K562 (cell line): ENCODE results near the gene ATP6V0C. TPM values are rescaled to one million over a fixed set of nuclear protein-coding genes. Genes with fewer than 3 reads are reported as not detected.

Source experiments
- BRD4 ChIP-seq: fragments of 200-600 bp; sonication (generic); IDR thresholded peaks from 2 replicates; pipeline ENCODE4 v1.6.1; 2017; ENCODE audit warnings: inconsistent platforms
- CBFA2T2 ChIP-seq: fragments of 450-650 bp; conservative IDR thresholded peaks from 2 replicates; pipeline ENCODE4 v1.6.1; 2017; ENCODE audit warnings: mild to moderate bottlenecking
- CREB1 ChIP-seq, 2 experiments: sonication (generic) in 1 of 2; formaldehyde crosslinking in 1 of 2; IDR thresholded peaks; 2 replicates each; pipeline versions ENCODE4 v1.6.1 to v1.8.0; 2012 to 2022; ENCODE audit warnings: inconsistent platforms in 1 of 2, mild to moderate bottlenecking in 1 of 2, missing genetic modification reagents in 1 of 2, moderate library complexity in 1 of 2
- FOSL1 ChIP-seq: fragments of 200-800 bp; sonication (Bioruptor generic); conservative IDR thresholded peaks from 2 replicates; pipeline ENCODE4 v1.6.1; 2016; ENCODE audit warnings: missing genetic modification characterization, missing compliant biosample characterization
- HNRNPH1 ChIP-seq: fragments of 200-400 bp; formaldehyde crosslinking; optimal IDR thresholded peaks from 2 replicates; pipeline ENCODE3; 2017; ENCODE audit warnings: low read depth, mild to moderate bottlenecking, low read length, moderate library complexity
- JUND ChIP-seq, 2 experiments: IDR thresholded peaks; 2 replicates in 1 of 2; 3 replicates in 1 of 2; pipeline ENCODE4 v1.6.1; 2011; ENCODE audit warnings: borderline replicate concordance in 2 of 2, low read depth in 2 of 2, low read length in 2 of 2, improper control_type of control experiment in 1 of 2, missing biosample characterization in 1 of 2, missing genetic modification characterization in 1 of 2, missing genetic modification reagents in 1 of 2
- NFIC ChIP-seq: fragments of 450-650 bp; IDR thresholded peaks from 2 replicates; pipeline ENCODE4 v1.6.1; 2017; ENCODE audit warnings: mild to moderate bottlenecking, inconsistent platforms
- PHF21A ChIP-seq: fragments of 450-650 bp; IDR thresholded peaks from 2 replicates; pipeline ENCODE4 v1.6.1; 2017; ENCODE audit warnings: low read depth, borderline replicate concordance
- SP1 ChIP-seq: sonication (generic); formaldehyde crosslinking; IDR thresholded peaks from 2 replicates; pipeline ENCODE4 v1.8.1; 2022; ENCODE audit warnings: mild to moderate bottlenecking, missing genetic modification reagents
- SRF ChIP-seq, 2 experiments: fragments of 250-450, 450-650 bp in 1 of 2; sonication (Bioruptor Pico) in 1 of 2; sonication (generic) in 1 of 2; formaldehyde crosslinking; IDR thresholded peaks; 2 replicates each; pipeline versions ENCODE4 v1.5.0 to v1.5.1; 2020 to 2022; ENCODE audit warnings: mild to moderate bottlenecking in 1 of 2, missing genetic modification reagents in 1 of 2
- YY1 ChIP-seq, 3 experiments: IDR thresholded peaks; 2 replicates each; pipeline ENCODE4 v1.6.1; 2011; ENCODE audit warnings: low read length in 2 of 3, mild to moderate bottlenecking in 2 of 3, moderate library complexity in 2 of 3, borderline replicate concordance in 1 of 3, control low read depth in 1 of 3, low read depth in 1 of 3; ENCODE audit not compliant: insufficient read depth in 3 of 3, insufficient replicate concordance in 2 of 3, control insufficient read depth in 1 of 3, insufficient read length in 1 of 3; ENCODE audit errors: extremely low read depth in 1 of 3
- ZNF224 ChIP-seq: sonication (generic); formaldehyde crosslinking; IDR thresholded peaks from 2 replicates; pipeline ENCODE4 v1.8.0; 2022; ENCODE audit warnings: mild to moderate bottlenecking, missing genetic modification reagents
- polyA plus RNA-seq, 8 experiments: library from polyadenylated mRNA; depleted of rRNA in 4 of 8; stranded (reverse) in 5 of 8; unstranded in 3 of 8; fragments of >200 nt; fragmentation: Nextera tagmentation in 2 of 8; fragmentation: Illumina TruSeq in 1 of 8; extraction: Ambion mirVana in 2 of 8; extraction: Trizol in 1 of 8; gene quantifications; 2 replicates each; pipeline versions ENCODE4 v1.2.1 to v1.2.3, GENCODE V29; 2011 to 2014; ENCODE audit warnings: inconsistent platforms in 1 of 8, missing spikeins in 1 of 8
- total RNA-seq, 7 experiments: library from RNA; depleted of rRNA in 6 of 7; stranded (reverse); fragments of >200 nt in 6 of 7; fragmentation: Illumina TruSeq in 2 of 7; extraction: Trizol in 2 of 7; gene quantifications; 2 replicates each; pipeline versions ENCODE4 v1.2.1 to v1.2.3, GENCODE V29; 2011 to 2021; ENCODE audit warnings: low replicate concordance in 1 of 7
- TF ChIP-seq, protein P1 (sequence below): IDR thresholded peaks from 2 replicates; pipeline ENCODE4 v1.6.1; 2011; ENCODE audit not compliant: insufficient read length; ENCODE audit errors: extremely low read depth
- TF ChIP-seq, protein P2 (sequence below): fragments of 250-450 bp; sonication (Bioruptor Pico); IDR thresholded peaks from 2 replicates; pipeline ENCODE4 v1.4.0; 2020
- TF ChIP-seq, protein P3 (sequence below): fragments of 450-650 bp; formaldehyde crosslinking; conservative IDR thresholded peaks from 2 replicates; pipeline ENCODE4 v1.4.0; 2022; ENCODE audit warnings: mild to moderate bottlenecking, missing genetic modification characterization
- TF ChIP-seq, protein P4 (sequence below), 2 experiments: fragments of 450-650 bp; conservative IDR thresholded peaks; 2 replicates each; pipeline ENCODE4 v1.6.1; 2017; ENCODE audit warnings: mild to moderate bottlenecking in 2 of 2, moderate library complexity in 2 of 2

Gene ATP6V0C
- total and polyA plus RNA-seq, 9 of the 15 experiments (the other 6 are each of a cell fraction or from before 2014, with no cell fraction given): 2.9 to 228 (median 22.7) TPM

DNA sequence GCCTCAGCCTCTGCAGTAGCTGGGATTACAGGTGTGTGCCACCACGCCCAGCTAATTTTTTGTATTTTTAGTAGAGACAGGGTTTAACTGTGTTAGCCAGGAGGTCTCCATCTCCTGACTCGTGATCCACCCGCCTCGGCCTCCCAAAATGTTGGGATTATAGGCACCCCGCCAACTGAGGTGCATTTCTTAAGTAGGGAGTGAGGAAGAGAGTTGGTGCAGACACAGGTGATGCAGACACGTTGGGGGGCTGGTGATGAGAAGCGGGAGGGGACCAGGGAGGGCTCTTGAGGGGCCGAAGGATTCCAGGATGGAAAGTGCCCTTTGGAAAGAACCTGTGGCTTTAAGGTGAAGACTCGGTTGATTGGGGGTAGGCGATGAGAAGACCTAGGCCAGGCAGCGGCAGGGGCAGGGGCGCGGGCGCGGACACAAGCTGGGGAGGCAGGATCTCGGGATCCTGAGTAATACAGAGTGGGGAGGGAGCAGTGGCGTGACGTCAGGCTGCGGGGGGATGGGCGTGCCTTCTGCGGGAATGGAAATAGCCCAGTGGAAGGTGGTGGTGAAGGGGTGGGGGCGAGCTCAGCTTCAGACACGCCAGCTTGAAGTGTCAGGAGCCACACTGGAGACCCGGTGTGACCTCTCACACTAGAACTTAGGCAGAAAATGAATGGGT is 2.5 kb upstream of the ATP6V0C start (continued):
- TF ChIP-seq, protein P1, sequence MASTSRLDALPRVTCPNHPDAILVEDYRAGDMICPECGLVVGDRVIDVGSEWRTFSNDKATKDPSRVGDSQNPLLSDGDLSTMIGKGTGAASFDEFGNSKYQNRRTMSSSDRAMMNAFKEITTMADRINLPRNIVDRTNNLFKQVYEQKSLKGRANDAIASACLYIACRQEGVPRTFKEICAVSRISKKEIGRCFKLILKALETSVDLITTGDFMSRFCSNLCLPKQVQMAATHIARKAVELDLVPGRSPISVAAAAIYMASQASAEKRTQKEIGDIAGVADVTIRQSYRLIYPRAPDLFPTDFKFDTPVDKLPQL: no peak
- TF ChIP-seq JUND (IDR thresholded peaks at IDR 0.05; ENCODE audit: borderline replicate concordance, low read depth, low read length): peak; percentile 89
- peak; percentile 70; the same call in 1 of the 3 replicates for TF ChIP-seq JUND (tag; IDR thresholded peaks at IDR 0.05; ENCODE audit: borderline replicate concordance, low read depth, low read length)
- TF ChIP-seq NFIC: 0 out of 2 replicates have a peak, but pooled peaks have one; percentile 18
- no peak for TF ChIP-seq BRD4
- peak; percentile 68 for TF ChIP-seq SP1
- no peak for TF ChIP-seq CBFA2T2
- TF ChIP-seq, protein P2, sequence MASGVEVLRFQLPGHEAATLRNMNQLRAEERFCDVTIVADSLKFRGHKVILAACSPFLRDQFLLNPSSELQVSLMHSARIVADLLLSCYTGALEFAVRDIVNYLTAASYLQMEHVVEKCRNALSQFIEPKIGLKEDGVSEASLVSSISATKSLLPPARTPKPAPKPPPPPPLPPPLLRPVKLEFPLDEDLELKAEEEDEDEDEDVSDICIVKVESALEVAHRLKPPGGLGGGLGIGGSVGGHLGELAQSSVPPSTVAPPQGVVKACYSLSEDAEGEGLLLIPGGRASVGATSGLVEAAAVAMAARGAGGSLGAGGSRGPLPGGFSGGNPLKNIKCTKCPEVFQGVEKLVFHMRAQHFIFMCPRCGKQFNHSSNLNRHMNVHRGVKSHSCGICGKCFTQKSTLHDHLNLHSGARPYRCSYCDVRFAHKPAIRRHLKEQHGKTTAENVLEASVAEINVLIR (CRISPR knock-in tag): peak; percentile 52; the same call in 1 of the 2 replicates
- TF ChIP-seq, protein P3, sequence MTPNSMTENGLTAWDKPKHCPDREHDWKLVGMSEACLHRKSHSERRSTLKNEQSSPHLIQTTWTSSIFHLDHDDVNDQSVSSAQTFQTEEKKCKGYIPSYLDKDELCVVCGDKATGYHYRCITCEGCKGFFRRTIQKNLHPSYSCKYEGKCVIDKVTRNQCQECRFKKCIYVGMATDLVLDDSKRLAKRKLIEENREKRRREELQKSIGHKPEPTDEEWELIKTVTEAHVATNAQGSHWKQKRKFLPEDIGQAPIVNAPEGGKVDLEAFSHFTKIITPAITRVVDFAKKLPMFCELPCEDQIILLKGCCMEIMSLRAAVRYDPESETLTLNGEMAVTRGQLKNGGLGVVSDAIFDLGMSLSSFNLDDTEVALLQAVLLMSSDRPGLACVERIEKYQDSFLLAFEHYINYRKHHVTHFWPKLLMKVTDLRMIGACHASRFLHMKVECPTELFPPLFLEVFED (CRISPR knock-in tag): no peak
- peak; percentile 87 for TF ChIP-seq CREB1 (IDR thresholded peaks at IDR 0.05)
- TF ChIP-seq CREB1 (CRISPR knock-in tag; IDR thresholded peaks at IDR 0.05): peak; percentile 92
- no peak for TF ChIP-seq ZNF224
- TF ChIP-seq PHF21A: 0 out of 2 replicates have a peak, but pooled peaks have one; percentile 38
- peak; percentile 60 for TF ChIP-seq FOSL1 (tag)
- TF ChIP-seq, protein P4, sequence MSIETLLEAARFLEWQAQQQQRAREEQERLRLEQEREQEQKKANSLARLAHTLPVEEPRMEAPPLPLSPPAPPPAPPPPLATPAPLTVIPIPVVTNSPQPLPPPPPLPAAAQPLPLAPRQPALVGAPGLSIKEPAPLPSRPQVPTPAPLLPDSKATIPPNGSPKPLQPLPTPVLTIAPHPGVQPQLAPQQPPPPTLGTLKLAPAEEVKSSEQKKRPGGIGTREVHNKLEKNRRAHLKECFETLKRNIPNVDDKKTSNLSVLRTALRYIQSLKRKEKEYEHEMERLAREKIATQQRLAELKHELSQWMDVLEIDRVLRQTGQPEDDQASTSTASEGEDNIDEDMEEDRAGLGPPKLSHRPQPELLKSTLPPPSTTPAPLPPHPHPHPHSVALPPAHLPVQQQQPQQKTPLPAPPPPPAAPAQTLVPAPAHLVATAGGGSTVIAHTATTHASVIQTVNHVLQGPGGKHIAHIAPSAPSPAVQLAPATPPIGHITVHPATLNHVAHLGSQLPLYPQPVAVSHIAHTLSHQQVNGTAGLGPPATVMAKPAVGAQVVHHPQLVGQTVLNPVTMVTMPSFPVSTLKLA (conservative IDR thresholded peaks at IDR 0.05): 0 out of 4 replicates have a peak, but pooled peaks of 1 of the 2 experiments have one; percentile 24
- peak in 1 of 3 experiments; percentile 7 for TF ChIP-seq YY1 (IDR thresholded peaks at IDR 0.05; ENCODE audit: borderline replicate concordance in 1 of 3, control insufficient read depth in 1 of 3, extremely low read depth in 1 of 3, insufficient read depth in 3 of 3, insufficient read length in 1 of 3, insufficient replicate concordance in 2 of 3, low read depth in 1 of 3, low read length in 2 of 3)
- TF ChIP-seq SRF (CRISPR knock-in tag; IDR thresholded peaks at IDR 0.05): 0 out of 4 replicates have a peak, but pooled peaks of 1 of the 2 experiments have one; percentile 14
- TF ChIP-seq HNRNPH1: no peak
